ENCODE results near the gene DNAJB6.

Gene DNAJB6

DNA sequence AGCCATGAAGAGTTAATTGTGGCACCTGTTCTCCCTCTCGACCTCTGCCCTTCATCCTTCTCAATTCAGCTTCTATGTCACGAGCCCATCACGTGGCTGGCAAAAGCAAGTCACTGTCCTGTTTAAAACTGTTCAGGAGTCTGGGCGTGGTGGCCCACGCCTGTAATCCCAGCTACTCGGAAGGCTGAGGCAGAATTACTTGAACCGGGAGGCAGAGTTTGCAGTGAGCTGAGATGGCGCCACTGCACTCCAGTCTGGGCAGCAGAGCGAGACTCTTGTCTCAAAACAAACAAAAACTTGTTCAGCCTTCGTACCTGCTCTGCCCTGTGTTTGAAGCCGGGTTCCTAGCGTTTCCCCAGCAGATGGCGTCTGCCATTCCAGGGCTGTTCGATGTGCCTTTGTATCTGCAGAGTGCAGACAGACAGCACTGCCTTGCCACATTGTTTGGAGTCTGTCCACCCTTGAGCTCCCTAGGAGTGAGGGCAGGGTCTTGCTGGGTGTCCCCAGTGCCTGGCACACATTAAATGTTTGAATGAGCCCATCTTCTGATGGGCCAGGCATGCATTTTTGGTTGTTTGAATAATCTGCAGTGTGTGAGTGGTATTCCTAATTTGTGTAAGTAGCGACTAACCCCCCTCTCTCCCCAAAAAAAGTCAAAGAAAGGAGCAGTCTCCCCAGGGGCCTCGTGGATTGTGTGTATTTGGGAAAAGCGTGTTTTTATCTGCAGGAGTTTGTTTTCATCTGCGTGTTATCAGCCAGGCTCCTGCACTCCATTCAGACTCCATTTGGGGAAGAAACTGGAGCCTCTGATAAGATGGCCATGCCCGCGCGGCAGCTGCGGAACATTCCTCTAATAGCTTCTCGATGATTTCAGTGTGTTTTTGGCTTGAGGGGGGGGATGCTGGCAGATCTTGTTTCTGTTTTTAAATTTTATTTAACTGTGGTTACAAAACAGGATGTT is 61.2 kb downstream of the DNAJB6 start:
- no peaks in the 10 kb centered on the region for H3K4me1 ChIP-seq (ENCODE audit: insufficient read depth, low read length)
- H3K36me3 ChIP-seq (ENCODE audit: insufficient read depth, low read length), result peaks cover 22% of the 10 kb centered on the region
- no peaks in the 10 kb centered on the region for H3K27me3 ChIP-seq (ENCODE audit: insufficient read depth, low read length)
- no peak overlapping the region for H3K4me3 ChIP-seq (ENCODE audit: low read length)
- H2AFZ ChIP-seq (ENCODE audit: low read depth, low read length), result no peak overlapping the region
- H3K9me3 ChIP-seq (ENCODE audit: low read length), result peaks cover 12% of the 10 kb centered on the region

DNA sequence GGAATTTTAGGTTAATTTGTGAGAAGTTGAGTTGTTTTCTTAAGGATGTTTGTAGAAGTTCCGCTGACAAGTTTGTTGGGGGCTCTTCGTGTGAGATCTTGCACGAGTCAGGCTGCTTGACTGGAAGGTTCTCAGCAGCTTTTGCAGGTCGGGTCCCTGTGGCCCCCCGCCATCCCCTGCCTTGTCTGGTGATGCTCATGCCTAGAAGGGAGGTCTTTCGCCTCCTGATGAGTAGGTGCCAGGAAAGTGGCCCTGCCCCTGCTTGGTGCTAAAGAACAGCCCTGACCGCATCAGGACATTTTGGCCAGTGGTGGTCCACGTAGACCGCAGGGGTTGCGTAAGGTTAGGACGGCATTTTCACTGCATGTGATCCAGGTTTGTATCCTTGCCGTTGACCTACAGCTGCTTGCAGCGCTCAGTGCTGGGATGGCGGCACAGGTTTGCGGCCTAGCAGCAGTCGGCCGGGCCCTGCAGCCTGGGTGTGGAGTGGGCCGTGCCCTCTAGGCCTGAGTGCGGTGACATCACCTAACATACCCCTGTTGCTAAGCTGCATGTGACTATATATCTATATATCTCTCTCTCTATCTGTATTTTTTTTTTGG is 62.4 kb downstream of the DNAJB6 start:
- Histone ChIP-seq H3K36me3 (ENCODE audit: insufficient read depth, low read length) (peaks cover 19% of the 10 kb centered on the region), H3K27me3 (ENCODE audit: insufficient read depth, low read length) (no peaks in the 10 kb centered on the region), H2AFZ (ENCODE audit: low read depth, low read length) (no peak overlapping the region), H3K9me3 (ENCODE audit: low read length) (peaks cover 12% of the 10 kb centered on the region), H3K4me1 (ENCODE audit: insufficient read depth, low read length) (no peaks in the 10 kb centered on the region), H3K4me3 (ENCODE audit: low read length) (no peak overlapping the region)

DNA sequence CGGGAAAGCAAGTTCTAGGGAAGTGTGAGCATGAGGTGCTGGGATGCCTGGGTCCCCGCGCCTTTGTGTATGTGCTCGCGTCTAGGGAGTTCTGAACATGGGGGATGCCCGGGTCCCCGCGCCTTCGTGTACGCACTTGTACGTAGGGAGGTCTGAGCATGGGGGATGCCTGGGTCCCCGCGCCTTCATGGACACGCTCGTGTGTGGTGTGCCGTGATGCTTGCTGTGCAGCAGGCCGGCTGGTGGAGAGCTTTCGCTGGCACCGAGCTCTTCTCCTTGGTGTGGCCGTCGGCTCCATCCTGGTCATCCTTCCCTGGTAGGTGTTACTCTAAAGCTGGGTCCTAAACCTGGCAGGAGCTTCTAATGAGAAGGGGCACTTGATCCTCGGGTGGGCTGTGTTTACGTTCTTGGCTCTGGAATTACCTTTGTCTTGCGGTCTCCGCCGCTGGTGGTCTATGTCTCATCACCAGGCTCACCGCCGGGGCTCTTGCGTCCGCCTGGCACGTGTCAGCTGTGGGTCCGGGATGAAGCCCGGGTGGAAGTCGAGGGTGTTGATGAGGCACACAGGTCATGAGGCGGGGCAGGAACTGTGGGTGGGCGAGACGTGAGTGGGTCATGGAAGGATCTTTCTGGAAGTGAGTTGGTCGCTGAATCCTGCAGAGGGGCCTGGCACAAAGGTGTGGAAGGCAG is 63.5 kb downstream of the DNAJB6 start:
- peaks cover 12% of the 10 kb centered on the region for H3K9me3 ChIP-seq (ENCODE audit: low read length)
- no peak overlapping the region for H2AFZ ChIP-seq (ENCODE audit: low read depth, low read length)
- no peak overlapping the region for H3K4me3 ChIP-seq (ENCODE audit: low read length)
- no peaks in the 10 kb centered on the region for H3K27me3 ChIP-seq (ENCODE audit: insufficient read depth, low read length)
- no peaks in the 10 kb centered on the region for H3K4me1 ChIP-seq (ENCODE audit: insufficient read depth, low read length)
- H3K36me3 ChIP-seq (ENCODE audit: insufficient read depth, low read length), result peaks cover 19% of the 10 kb centered on the region

DNA sequence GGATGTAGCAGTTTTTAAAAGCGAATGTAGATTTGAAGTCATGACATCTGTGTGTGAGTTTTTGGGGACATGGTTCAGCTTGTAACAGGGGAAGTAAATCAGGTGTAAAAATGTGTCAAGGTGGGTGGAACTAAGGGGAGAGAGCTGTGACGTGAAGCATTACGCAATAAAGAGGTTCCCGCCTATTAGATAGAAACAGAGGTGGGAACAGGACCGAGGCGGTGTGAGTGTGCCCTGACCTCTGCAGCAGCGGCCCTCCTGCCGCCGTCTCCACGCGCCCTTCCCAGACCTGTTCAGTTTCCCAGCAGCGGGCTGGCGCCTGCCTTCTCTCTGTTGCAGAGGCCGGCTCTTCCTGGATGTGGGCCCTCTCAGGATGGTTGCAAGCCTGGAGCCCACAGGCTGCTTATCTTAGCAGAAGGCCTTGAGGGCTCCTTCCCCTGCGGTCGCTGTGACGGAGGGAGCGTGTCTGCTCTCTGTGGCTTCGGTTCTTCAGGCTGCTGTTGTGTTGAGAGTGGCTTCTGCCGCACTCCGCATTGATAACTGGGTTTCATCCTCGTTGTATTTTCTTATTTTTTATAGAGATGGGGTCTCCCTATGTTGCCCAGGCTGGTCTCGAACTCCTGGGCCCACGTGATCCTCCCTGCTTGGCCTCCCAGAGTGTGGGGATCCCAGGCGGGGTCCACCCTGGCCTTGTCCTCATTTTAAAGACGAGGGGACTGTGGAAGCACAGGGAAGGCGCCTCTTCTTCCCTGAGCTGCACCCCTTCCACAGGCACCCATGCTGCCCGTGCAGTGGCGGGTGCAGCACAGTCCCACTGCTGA is 65.0 kb downstream of the DNAJB6 start:
- no peak overlapping the region for H2AFZ ChIP-seq (ENCODE audit: low read depth, low read length)
- H3K36me3 ChIP-seq (ENCODE audit: insufficient read depth, low read length), result peaks cover 19% of the 10 kb centered on the region
- H3K4me3 ChIP-seq (ENCODE audit: low read length), result no peak overlapping the region
- H3K9me3 ChIP-seq (ENCODE audit: low read length), result peaks cover 12% of the 10 kb centered on the region
- no peaks in the 10 kb centered on the region for H3K27me3 ChIP-seq (ENCODE audit: insufficient read depth, low read length)
- no peaks in the 10 kb centered on the region for H3K4me1 ChIP-seq (ENCODE audit: insufficient read depth, low read length)

DNA sequence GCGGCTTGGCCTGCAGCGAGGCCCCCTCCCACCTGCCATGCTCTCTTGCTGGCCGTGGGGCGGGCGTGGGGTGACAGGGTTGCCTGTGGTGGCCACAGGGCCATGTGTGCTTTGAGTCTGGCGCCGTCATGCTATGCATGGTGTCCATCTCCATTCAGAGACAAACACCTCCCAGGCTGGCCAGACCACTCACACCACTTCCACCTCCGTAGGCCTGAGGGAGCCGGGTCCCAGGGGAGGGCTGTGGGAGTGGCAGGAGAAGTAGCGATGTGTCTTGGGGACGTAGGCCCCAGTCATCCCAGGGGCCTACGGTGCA is 65.5 kb downstream of the DNAJB6 start:
- no peak overlapping the region for H3K4me3 ChIP-seq (ENCODE audit: low read length)
- H3K36me3 ChIP-seq (ENCODE audit: insufficient read depth, low read length), result peaks cover 20% of the 10 kb centered on the region
- H3K4me1 ChIP-seq (ENCODE audit: insufficient read depth, low read length), result no peaks in the 10 kb centered on the region
- peaks cover 12% of the 10 kb centered on the region for H3K9me3 ChIP-seq (ENCODE audit: low read length)
- H3K27me3 ChIP-seq (ENCODE audit: insufficient read depth, low read length), result no peaks in the 10 kb centered on the region
- H2AFZ ChIP-seq (ENCODE audit: low read depth, low read length), result no peak overlapping the region

DNA sequence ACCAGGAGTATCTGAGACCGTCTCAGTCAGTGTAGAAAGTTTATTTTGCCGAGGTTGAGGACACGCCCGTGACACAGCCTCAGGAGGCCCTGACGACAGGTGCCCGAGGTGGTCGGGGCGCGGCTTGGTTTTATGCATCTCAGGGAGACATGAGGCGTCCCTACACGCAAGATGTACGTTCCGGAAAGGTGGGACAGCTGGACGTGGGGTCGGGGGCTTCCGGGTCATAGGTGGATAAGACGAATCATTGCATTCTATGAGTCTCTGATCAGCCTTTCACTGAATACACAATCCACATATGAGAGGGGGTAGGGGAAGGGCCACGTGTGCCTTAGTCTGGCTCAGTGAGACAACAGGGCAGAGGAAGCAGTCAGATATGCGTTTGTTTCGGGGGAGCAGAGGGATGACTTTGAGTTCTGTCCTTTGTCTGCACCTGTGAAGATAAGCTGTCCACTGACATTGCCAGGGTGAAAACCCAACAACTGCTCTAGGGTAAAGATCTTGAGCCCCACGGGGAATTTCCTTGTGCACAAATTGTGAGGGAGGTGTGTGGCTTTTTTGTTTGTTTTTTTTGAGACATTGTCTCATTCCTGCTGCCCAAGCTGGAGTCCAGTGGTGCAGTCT is 66.2 kb downstream of the DNAJB6 start:
- H3K36me3 ChIP-seq (ENCODE audit: insufficient read depth, low read length), result peaks cover 22% of the 10 kb centered on the region

DNA sequence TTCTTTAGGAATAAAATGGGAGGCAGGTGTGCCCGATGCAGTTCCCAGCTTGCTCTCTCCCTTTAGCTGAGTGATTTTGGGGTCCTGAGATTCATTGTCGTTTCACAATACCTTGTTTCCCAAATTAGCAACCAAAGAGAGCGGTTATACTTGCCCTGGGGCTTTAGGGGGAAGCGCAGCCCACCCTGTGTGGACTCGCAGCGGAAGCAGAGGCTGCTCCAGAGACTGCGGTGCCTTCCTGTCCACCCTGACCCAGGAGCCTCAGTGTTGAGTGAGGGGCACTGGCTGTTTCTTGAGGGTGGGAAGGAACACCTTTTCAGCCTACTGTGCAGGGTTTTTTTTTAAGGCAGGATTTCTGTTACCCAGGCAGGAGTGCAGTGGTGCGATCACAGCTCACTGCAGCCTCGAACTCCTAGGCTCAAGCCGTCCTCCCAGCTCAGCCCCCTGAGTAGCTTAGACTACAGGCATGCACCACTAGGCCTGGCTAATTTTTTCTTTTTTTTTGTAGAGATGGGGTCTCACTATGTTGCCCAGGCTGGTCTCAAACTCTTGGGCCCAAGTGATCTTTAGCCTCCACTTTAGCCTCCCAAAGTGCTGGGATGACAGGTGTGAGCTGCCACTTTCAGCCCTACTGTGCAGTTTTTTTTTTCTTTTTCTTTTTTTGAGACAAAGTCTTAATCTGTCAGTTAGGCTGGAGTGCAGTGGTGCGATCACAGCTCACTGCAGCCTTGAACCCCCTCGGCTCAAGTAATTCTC is 67.0 kb downstream of the DNAJB6 start:
- Histone ChIP-seq H3K36me3 (ENCODE audit: insufficient read depth, low read length) (peaks cover 22% of the 10 kb centered on the region), H3K4me3 (ENCODE audit: low read length) (no peak overlapping the region), H3K27me3 (ENCODE audit: insufficient read depth, low read length) (no peaks in the 10 kb centered on the region), H2AFZ (ENCODE audit: low read depth, low read length) (no peak overlapping the region), H3K9me3 (ENCODE audit: low read length) (peaks cover 12% of the 10 kb centered on the region), H3K4me1 (ENCODE audit: insufficient read depth, low read length) (no peaks in the 10 kb centered on the region)

More for the DNA sequence above, 66.2 kb downstream of the DNAJB6 start:
- Histone ChIP-seq H3K4me3 (ENCODE audit: low read length) (no peak overlapping the region), H2AFZ (ENCODE audit: low read depth, low read length) (no peak overlapping the region), H3K9me3 (ENCODE audit: low read length) (peaks cover 12% of the 10 kb centered on the region), H3K4me1 (ENCODE audit: insufficient read depth, low read length) (no peaks in the 10 kb centered on the region), H3K27me3 (ENCODE audit: insufficient read depth, low read length) (no peaks in the 10 kb centered on the region)

DNA sequence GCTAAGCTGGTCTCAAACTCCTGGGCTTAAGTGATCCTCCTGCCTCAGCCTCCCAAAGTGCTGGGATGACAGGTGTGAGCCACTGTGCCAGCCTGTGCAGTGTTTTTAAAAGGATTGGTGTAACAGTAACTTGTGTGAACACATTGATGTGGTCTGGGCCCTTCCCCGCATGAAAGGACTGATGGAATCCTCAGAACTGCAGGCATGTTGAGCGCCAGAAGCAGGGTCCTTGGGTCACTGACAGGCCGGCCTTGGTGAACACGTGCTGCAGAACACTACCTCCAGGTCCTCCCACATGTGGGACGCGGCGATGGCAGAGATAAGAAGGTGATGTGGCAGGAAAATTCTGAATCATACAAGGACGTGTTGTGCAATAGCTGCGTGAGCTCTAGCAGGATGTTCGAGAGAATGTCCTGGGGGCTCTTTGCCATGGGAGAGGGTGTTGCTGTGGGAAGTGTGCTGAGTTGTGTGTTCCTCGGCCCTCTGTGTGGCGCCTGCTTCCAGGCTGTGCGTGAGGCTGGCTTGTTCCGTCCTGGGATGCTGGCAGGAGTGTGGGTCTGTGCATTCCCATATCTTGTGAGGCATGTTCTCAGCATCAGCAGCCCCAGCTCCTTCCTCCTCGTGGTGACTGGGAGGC is 68.2 kb downstream of the DNAJB6 start:
- H3K36me3 ChIP-seq (ENCODE audit: insufficient read depth, low read length), result peaks cover 21% of the 10 kb centered on the region

DNA sequence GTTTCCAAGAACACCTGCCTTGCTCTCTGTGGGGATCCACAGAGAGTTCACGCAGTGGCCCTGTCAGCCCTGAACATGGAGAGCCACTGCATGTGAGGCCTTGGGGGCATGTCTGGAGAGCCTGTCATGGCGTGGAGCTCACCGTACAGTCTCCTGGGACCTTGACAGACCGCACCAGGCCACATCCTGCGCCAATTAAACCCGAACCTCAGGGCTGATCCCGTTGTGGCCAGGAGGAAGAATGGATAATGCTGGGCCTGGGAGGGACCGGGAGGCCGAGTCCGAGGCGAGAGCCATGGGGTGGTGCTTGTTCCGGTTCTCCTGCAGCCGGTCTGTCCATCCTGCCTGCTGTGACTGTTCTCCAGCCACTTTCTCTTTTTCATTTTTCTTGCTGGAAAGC is 68.7 kb downstream of the DNAJB6 start:
- Histone ChIP-seq H3K4me1 (ENCODE audit: insufficient read depth, low read length) (no peaks in the 10 kb centered on the region), H3K9me3 (ENCODE audit: low read length) (peaks cover 7% of the 10 kb centered on the region), H3K4me3 (ENCODE audit: low read length) (no peak overlapping the region), H2AFZ (ENCODE audit: low read depth, low read length) (no peak overlapping the region), H3K27me3 (ENCODE audit: insufficient read depth, low read length) (no peaks in the 10 kb centered on the region), H3K36me3 (ENCODE audit: insufficient read depth, low read length) (peaks cover 17% of the 10 kb centered on the region)

More for the DNA sequence above, 68.2 kb downstream of the DNAJB6 start:
- no peak overlapping the region for H2AFZ ChIP-seq (ENCODE audit: low read depth, low read length)
- no peaks in the 10 kb centered on the region for H3K27me3 ChIP-seq (ENCODE audit: insufficient read depth, low read length)
- H3K4me3 ChIP-seq (ENCODE audit: low read length), result no peak overlapping the region
- H3K9me3 ChIP-seq (ENCODE audit: low read length), result peaks cover 8% of the 10 kb centered on the region
- no peaks in the 10 kb centered on the region for H3K4me1 ChIP-seq (ENCODE audit: insufficient read depth, low read length)

DNA sequence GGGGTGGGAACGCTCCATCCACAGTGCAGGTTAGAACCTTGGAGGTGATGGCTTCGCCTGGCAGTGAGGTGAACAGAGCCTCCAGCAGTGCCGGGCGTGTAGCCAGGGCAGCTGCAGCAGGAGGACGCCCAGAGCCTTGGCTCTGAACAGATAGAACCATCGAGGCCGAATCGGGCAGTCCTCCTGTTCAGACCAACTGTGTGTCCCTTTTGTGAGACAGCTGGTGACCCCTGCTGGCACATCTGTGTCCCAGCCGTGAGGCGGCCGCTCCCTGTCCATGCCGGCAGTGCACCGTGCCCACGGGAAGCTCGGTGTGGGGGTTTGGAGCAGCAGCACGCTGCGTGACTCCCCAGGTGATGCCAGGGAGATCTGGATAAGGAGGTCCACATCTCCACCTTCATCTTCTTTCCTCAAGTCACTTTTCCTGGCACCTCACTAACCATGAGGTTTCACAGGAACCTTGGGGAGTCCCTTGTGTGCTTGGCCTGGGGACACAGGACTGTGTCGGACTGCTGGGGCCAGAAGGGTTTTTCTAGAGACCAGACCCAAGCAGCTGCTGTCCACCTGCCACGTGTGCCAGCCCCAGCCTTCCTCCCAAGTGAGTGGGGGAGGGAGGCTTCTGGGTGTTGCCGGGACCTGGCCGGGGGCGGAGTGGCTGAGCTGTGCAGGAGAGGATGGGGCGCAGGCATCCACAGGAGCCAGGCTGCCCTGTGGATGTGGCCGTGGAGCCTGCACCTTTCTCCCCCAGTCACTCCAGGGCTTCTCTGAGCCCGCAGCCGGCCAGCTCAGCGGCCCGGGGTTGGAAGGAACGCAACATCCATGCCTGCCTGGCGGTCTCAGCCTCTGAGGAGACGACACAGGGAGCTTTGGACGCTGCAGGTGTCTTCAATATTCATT is 69.4 kb downstream of the DNAJB6 start:
- peaks cover 17% of the 10 kb centered on the region for H3K36me3 ChIP-seq (ENCODE audit: insufficient read depth, low read length)
- H2AFZ ChIP-seq (ENCODE audit: low read depth, low read length), result no peak overlapping the region
- H3K27me3 ChIP-seq (ENCODE audit: insufficient read depth, low read length), result no peaks in the 10 kb centered on the region
- no peak overlapping the region for H3K4me3 ChIP-seq (ENCODE audit: low read length)
- no peaks in the 10 kb centered on the region for H3K4me1 ChIP-seq (ENCODE audit: insufficient read depth, low read length)
- H3K9me3 ChIP-seq (ENCODE audit: low read length), result peaks cover 10% of the 10 kb centered on the region

DNA sequence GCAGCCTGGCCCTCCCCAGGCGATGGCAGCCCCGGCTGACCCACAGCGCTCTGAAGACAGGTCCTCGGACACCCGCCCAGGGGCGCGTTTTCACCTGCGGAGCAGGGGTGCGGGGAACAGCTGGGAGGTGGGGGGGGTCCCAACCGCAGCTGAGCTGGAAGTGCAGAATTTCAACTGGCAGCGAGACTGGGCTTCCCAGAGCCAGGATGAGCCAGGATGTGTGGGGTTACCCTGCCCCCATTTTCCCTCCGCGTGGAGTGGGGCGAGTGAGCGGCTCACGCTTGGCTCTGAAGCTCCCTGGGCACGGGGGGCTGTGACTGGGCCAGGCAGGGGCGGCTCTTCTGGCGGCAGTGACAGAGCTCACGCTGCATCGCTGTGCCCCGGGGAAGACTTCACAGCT is 70.2 kb downstream of the DNAJB6 start:
- H3K27me3 ChIP-seq (ENCODE audit: insufficient read depth, low read length), result no peaks in the 10 kb centered on the region
- H3K36me3 ChIP-seq (ENCODE audit: insufficient read depth, low read length), result peaks cover 11% of the 10 kb centered on the region
- no peak overlapping the region for H2AFZ ChIP-seq (ENCODE audit: low read depth, low read length)
- peaks cover 15% of the 10 kb centered on the region for H3K9me3 ChIP-seq (ENCODE audit: low read length)
- no peak overlapping the region for H3K4me3 ChIP-seq (ENCODE audit: low read length)
- no peaks in the 10 kb centered on the region for H3K4me1 ChIP-seq (ENCODE audit: insufficient read depth, low read length)

Measured in neuron (in vitro differentiated cells).